Fibroblast of the aortic adventitia (primary cell): ENCODE measurements around the gene SNX5. TPM values are rescaled to one million over a fixed set of nuclear protein-coding genes. Genes with fewer than 3 reads are reported as not detected.
"Not testable (repeated sequence)": the region's sequence is repeated elsewhere in the genome, so short reads cannot be mapped to it uniquely, and the experiment has no call there.

Source experiments
- DNase-seq: peaks from one replicate; pipeline ENCODE4 v3.0.0-alpha.2; 2010; ENCODE audit warnings: low read depth
- H3K4me3 ChIP-seq: 2 replicates; pipeline ENCODE4 v1.5.1; 2011; ENCODE audit warnings: low read depth, mild to moderate bottlenecking, control low read depth, low read length, moderate library complexity
- CTCF ChIP-seq: IDR thresholded peaks from 2 replicates; pipeline ENCODE4 v1.5.1; 2011; ENCODE audit warnings: mild to moderate bottlenecking, low read length, control low read depth, inconsistent platforms; ENCODE audit not compliant: insufficient read depth
- total RNA-seq: library from RNA; depleted of rRNA; stranded (reverse); fragments of >200 nt; gene quantifications from 2 replicates; pipeline ENCODE4 v1.2.3, GENCODE V29; 2012; ENCODE audit warnings: low replicate concordance

Gene SNX5
- total RNA-seq, 1 donor, result 99.7 TPM

GRCh38 chr20:17960927-17961586, 7.5 kb downstream of the SNX5 start:
- peak; percentile 77 for DNase-seq
- no peak for TF ChIP-seq CTCF
- peak overlapping the region; percentile 41 for H3K4me3 ChIP-seq

DNA sequence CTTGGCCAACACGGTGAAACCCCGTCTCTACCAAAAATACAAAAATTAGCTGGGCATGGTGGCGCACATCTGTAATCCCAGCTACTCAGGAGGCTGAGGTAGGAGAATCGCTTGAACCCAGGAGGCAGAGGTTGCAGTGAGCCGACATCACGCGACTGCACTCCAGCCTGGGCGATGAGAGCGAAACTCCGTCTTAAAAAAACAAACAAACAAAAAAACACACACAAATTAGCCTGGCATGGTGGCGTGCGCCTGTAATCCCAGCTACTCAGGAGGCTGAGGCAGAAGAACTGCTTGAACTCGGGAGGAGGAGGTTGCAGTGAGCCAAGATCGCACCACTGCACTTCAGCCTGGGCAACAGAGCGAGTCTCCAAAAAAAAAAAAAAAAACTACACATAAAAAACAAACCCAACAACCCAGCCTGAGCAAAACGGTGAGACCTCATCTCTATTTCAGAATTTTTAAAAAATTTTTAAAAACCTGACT, 8.2 kb downstream of the SNX5 start:
- H3K4me3 ChIP-seq, DNase-seq: not testable (repeated sequence)

GRCh38 chr20:17959257-17959627, 9.4 kb downstream of the SNX5 start:
- TF ChIP-seq CTCF, result no peak
- no peak overlapping the region for H3K4me3 ChIP-seq
- no peak for DNase-seq

- peak; percentile 32 for TF ChIP-seq CTCF
- no peak for DNase-seq
- H3K4me3 ChIP-seq, result no peak overlapping the region
Measured at GRCh38 chr20:17958373-17959256, 10.0 kb downstream of the SNX5 start.

DNA sequence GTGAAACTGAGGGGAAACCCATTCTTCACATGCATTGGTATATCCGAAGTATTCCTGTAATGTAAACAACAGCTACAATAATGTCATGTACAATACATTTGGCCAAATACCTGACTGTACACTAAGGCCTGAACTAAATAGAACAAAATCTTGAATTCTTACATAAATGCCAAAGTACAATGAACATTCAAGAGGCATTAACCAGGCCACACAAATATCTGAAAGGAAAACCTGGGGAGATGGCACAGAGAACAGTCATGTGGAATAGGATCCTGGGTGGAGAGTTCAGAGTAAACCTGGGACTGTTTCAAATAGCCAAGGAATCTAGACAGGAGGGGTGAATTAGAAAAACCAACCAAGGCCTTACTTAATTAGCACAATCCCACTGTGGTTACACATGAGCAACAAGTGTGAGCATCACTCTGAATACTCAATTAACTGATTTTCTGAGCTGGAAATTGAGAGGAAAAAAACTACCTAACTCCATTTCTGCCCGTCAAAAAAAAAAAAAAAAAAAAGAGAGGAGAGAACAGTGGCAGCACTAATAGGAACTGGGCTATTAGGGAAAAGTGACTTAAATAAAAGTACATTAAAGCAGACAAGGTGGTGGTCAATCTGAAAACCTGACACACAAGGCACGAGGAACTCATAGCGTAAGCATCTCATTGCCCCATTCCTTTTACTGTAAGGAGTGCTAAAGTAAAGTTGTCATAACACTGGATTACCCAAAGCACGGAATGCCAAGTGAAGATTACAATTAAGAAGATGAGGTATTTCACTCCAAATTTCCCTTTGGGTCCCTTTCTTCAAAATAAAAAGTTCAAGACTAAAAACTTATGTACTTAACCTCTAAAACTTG, 10.9 kb downstream of the SNX5 start:
- H3K4me3 ChIP-seq, result no peak overlapping the region
- no peak for TF ChIP-seq CTCF
- no peak for DNase-seq

DNA sequence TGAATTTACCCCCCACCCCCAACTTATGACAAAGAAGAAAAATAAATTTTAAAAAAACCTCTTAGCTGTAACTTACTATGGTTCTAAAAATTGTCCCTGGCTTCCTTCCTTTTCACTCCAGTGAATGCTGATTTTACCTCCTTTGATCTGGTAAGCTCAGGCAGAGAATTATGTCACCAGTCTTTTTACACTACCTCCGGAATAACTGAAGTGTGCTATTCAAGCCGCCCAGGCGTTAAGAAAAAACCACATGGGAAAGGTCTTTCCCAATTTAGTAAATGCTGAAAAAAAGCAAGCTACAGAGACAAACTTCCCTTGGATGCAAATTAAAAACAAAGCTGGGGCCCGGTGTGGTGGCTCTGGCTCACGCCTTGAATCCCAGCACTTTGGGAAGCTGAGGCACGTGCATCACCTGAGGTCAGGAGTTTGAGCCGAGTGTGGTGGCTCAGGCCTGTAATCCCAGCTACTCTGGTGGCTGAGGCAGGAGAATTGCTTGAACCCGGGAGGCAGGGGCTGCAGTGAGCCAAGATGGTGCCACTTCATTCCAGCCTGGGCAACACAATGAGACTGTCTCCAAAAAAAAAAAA, 12.4 kb downstream of the SNX5 start:
- no peak overlapping the region for H3K4me3 ChIP-seq
- DNase-seq, result no peak
- no peak for TF ChIP-seq CTCF

GRCh38 chr20:17955302-17955701, 13.3 kb downstream of the SNX5 start:
- no peak for TF ChIP-seq CTCF
- no peak for DNase-seq
- no peak overlapping the region for H3K4me3 ChIP-seq
